SU-DHL-6 (cell line): ENCODE measurements around the gene TMEM39A.

Source experiments
- H2AFZ ChIP-seq: fragments of 200-600 bp; sonication (generic); 2 replicates; pipeline ENCODE4 v1.6.1; 2014; ENCODE audit warnings: low read depth, mild to moderate bottlenecking, moderate library complexity, mixed read lengths, antibody characterized with exemption, low read length; ENCODE audit not compliant: severe bottlenecking
- H3F3A ChIP-seq: fragments of 200-600 bp; shearing (Covaris generic); 2 replicates; pipeline ENCODE4 v1.6.0; 2016; ENCODE audit warnings: antibody characterized with exemption, mild to moderate bottlenecking; ENCODE audit not compliant: insufficient read depth
- H3K27ac ChIP-seq: fragments of 200-600 bp; sonication (generic); 2 replicates; pipeline ENCODE4 v1.5.1; 2016; ENCODE audit warnings: low read depth, mild to moderate bottlenecking, low read length, moderate library complexity, mixed read lengths
- H3K27me3 ChIP-seq: fragments of 200-600 bp; sonication (generic), shearing (Covaris generic); 2 replicates; pipeline ENCODE4 v1.6.0; 2014; ENCODE audit warnings: mild to moderate bottlenecking, low read length
- H3K36me3 ChIP-seq: fragments of 200-600 bp; sonication (generic); 2 replicates; pipeline ENCODE4 v1.6.1; 2014; ENCODE audit warnings: mild to moderate bottlenecking, low read length, mixed read lengths
- H3K4me2 ChIP-seq: fragments of 300-600, 200-600 bp; shearing (Covaris generic), sonication (generic); 2 replicates; pipeline ENCODE4 v1.6.0; 2014; ENCODE audit warnings: low read length, low read depth, mild to moderate bottlenecking; ENCODE audit not compliant: poor library complexity, severe bottlenecking
- H3K4me3 ChIP-seq: fragments of 200-600 bp; sonication (generic); 2 replicates; pipeline ENCODE4 v1.5.1; 2014; ENCODE audit warnings: antibody characterized with exemption, low read length, mild to moderate bottlenecking, mixed read lengths; ENCODE audit not compliant: insufficient read depth, poor library complexity, severe bottlenecking
- H3K79me2 ChIP-seq: fragments of 200-600 bp; sonication (generic); 2 replicates; pipeline ENCODE4 v1.6.1; 2014; ENCODE audit warnings: mild to moderate bottlenecking, low read length, moderate library complexity; ENCODE audit not compliant: insufficient read depth
- H3K9ac ChIP-seq: fragments of 200-600 bp; sonication (generic); 2 replicates; pipeline ENCODE4 v1.7.0; 2014; ENCODE audit warnings: mild to moderate bottlenecking, low read length
- H3K9me2 ChIP-seq: fragments of 200-600 bp; sonication (generic); replicated peaks from 2 replicates; pipeline ENCODE4 v1.6.1; 2014; ENCODE audit warnings: low read length; ENCODE audit not compliant: insufficient read depth
- H3K9me3 ChIP-seq: fragments of 200-600 bp; sonication (generic); 2 replicates; pipeline ENCODE4 v1.6.1; 2014; ENCODE audit warnings: low read length, mixed read lengths; ENCODE audit not compliant: insufficient read depth
- H4K20me1 ChIP-seq: fragments of 200-600 bp; sonication (generic); 2 replicates; pipeline ENCODE4 v1.6.1; 2014; ENCODE audit warnings: low read depth, mild to moderate bottlenecking, antibody characterized with exemption, low read length, moderate library complexity, mixed read lengths
- EZH2phosphoT487 ChIP-seq: fragments of 200-600 bp; sonication (generic), shearing (Covaris generic); conservative IDR thresholded peaks from 2 replicates; pipeline ENCODE4 v1.6.1; 2018; ENCODE audit warnings: mild to moderate bottlenecking, antibody characterized with exemption, low read length, moderate library complexity, mixed read lengths
- TF ChIP-seq, protein P1 (sequence below): fragments of 200-600 bp; sonication (generic); IDR thresholded peaks from one replicate; pipeline ENCODE4 v1.5.1; 2017; ENCODE audit warnings: antibody characterized with exemption, mild to moderate bottlenecking, low read length, moderate library complexity; ENCODE audit not compliant: insufficient read depth, poor library complexity, severe bottlenecking

The TMEM39A gene

DNA sequence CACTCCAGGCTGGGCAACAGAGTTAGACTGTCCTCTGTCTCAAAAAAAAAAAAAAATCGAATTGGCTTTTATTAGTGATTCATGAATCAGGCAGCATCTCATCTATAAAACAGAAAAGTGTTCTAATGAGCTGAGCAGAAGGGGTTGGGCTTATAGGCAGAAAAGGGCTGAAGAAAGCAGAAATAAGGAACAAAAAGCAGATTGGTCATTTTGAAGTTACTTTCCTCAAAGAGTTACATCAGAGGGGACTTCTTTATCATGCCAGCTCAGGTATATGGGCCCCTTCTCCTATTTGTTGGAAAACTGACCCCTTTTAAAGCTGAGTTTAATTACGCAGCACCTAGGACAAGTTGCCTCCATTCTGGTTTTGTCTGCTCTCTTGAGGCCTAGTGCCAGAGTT, 4.6 kb upstream of the TMEM39A start:
- H3K9ac ChIP-seq = peak overlapping the region; percentile 85
- H4K20me1 ChIP-seq = no peaks in the 10 kb centered on the region
- H3K4me2 ChIP-seq = peak overlapping the region; percentile 81
- TF ChIP-seq, protein P1, sequence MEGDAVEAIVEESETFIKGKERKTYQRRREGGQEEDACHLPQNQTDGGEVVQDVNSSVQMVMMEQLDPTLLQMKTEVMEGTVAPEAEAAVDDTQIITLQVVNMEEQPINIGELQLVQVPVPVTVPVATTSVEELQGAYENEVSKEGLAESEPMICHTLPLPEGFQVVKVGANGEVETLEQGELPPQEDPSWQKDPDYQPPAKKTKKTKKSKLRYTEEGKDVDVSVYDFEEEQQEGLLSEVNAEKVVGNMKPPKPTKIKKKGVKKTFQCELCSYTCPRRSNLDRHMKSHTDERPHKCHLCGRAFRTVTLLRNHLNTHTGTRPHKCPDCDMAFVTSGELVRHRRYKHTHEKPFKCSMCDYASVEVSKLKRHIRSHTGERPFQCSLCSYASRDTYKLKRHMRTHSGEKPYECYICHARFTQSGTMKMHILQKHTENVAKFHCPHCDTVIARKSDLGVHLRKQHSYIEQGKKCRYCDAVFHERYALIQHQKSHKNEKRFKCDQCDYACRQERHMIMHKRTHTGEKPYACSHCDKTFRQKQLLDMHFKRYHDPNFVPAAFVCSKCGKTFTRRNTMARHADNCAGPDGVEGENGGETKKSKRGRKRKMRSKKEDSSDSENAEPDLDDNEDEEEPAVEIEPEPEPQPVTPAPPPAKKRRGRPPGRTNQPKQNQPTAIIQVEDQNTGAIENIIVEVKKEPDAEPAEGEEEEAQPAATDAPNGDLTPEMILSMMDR = no peak
- no peak for TF ChIP-seq EZH2phosphoT487
- no peaks in the 10 kb centered on the region for H3K9me2 ChIP-seq
- peak overlapping the region; percentile 80 for H2AFZ ChIP-seq
- H3K79me2 ChIP-seq = peaks cover 4% of the 10 kb centered on the region
- H3F3A ChIP-seq = peaks cover 15% of the 10 kb centered on the region
- H3K36me3 ChIP-seq = no peaks in the 10 kb centered on the region
- H3K9me3 ChIP-seq = no peaks in the 10 kb centered on the region
- no peaks in the 10 kb centered on the region for H3K27me3 ChIP-seq
- H3K27ac ChIP-seq = peak overlapping the region; percentile 63
- H3K4me3 ChIP-seq = peak overlapping the region; percentile 80

DNA sequence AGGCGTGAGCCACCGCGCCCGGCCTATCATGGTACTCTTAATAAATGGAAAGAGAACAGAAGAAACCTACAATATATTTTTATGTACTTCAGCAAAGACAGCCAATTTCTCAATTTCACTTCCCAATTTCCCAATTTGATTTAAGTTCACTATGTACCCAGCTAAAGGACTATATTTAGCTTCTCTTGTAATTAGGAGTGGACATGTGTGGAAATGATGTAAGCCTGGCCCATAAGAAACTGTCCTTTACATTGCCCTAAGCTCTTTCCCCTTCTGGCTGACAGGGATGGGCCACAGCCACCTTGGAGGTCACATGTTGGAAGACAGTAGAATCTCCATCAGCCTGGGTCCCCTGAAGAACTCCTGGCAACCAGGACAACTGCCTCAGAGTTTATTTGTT, 6.2 kb downstream of the TMEM39A start:
- Histone ChIP-seq H3K36me3 (peaks cover 21% of the 10 kb centered on the region; the same call in 1 of the 2 replicates), H3F3A (no peaks in the 10 kb centered on the region), H3K9me2 (no peaks in the 10 kb centered on the region), H3K9me3 (no peaks in the 10 kb centered on the region), H3K4me2 (no peak overlapping the region), H3K79me2 (peaks cover 13% of the 10 kb centered on the region), H3K9ac (no peak overlapping the region), H3K27ac (no peak overlapping the region), H4K20me1 (no peaks in the 10 kb centered on the region), H3K27me3 (no peaks in the 10 kb centered on the region), H3K4me3 (no peak overlapping the region), H2AFZ (no peak overlapping the region)
- no peak for TF ChIP-seq EZH2phosphoT487
- TF ChIP-seq, protein P1 = no peak

DNA sequence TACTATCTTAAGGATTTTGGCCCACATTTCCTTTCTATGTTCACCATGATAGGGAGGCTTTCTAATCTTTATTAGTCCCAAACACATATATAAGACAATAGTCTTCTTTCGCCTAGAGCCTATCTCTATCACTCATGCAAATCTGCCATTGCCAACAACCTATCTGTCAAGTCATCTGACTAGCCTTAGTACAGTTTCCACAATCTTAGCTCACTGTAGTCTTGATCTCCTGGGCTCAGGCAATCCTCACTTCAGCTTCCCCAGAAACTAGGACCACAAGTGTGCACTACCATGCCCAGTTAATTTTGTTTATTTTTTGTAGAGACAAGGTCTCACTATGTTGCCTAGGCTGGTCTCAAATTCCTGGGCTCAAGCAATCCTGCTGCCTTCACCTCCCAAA, 6.9 kb downstream of the TMEM39A start:
- Histone ChIP-seq H3K4me2 (no peak overlapping the region), H3K79me2 (peaks cover 6% of the 10 kb centered on the region), H3K4me3 (no peak overlapping the region), H3K36me3 (peaks cover 24% of the 10 kb centered on the region; the same call in 1 of the 2 replicates), H3K9me2 (no peaks in the 10 kb centered on the region), H2AFZ (no peak overlapping the region), H4K20me1 (no peaks in the 10 kb centered on the region), H3K27ac (no peak overlapping the region), H3F3A (no peaks in the 10 kb centered on the region), H3K9me3 (no peaks in the 10 kb centered on the region), H3K9ac (no peak overlapping the region), H3K27me3 (no peaks in the 10 kb centered on the region)
- no peak for TF ChIP-seq EZH2phosphoT487
- TF ChIP-seq, protein P1 = no peak

DNA sequence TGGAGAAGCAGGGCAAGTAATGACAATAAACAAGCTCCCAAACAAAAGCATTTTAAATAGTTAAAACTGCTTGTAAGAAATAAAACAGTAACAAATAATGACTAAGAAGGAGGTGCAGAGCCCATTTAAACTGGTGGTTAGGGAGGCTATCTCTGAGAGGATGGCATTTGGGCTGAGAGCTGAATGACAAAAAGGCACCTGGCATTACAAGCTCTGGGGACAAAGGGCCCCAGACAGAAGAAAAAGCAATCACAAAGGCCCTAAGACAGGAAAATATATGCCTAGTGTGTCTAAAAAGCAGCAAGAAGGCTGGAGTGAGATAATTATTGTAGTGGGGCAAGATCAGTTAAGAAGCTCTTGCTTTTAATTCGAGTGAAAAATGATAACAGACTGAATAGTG, 9.6 kb downstream of the TMEM39A start:
- H3K9me3 ChIP-seq = no peaks in the 10 kb centered on the region
- no peaks in the 10 kb centered on the region for H3K27me3 ChIP-seq
- no peak overlapping the region for H3K4me3 ChIP-seq
- H3K36me3 ChIP-seq = peaks cover 23% of the 10 kb centered on the region; the same call in 1 of the 2 replicates
- no peak overlapping the region for H3K4me2 ChIP-seq
- H3F3A ChIP-seq = no peaks in the 10 kb centered on the region
- H3K79me2 ChIP-seq = no peaks in the 10 kb centered on the region
- no peaks in the 10 kb centered on the region for H3K9me2 ChIP-seq
- no peak overlapping the region for H3K27ac ChIP-seq
- no peaks in the 10 kb centered on the region for H4K20me1 ChIP-seq
- no peak overlapping the region for H3K9ac ChIP-seq
- TF ChIP-seq, protein P1 = no peak
- TF ChIP-seq EZH2phosphoT487 = no peak
- H2AFZ ChIP-seq = no peak overlapping the region
